ENCODE results near the gene FBXO28. TPM values are rescaled to one million over a fixed set of nuclear protein-coding genes. Genes with fewer than 3 reads are reported as not detected.

Gene FBXO28
- total RNA-seq, 1 donor from 2014 or later: 23.2 TPM

DNA sequence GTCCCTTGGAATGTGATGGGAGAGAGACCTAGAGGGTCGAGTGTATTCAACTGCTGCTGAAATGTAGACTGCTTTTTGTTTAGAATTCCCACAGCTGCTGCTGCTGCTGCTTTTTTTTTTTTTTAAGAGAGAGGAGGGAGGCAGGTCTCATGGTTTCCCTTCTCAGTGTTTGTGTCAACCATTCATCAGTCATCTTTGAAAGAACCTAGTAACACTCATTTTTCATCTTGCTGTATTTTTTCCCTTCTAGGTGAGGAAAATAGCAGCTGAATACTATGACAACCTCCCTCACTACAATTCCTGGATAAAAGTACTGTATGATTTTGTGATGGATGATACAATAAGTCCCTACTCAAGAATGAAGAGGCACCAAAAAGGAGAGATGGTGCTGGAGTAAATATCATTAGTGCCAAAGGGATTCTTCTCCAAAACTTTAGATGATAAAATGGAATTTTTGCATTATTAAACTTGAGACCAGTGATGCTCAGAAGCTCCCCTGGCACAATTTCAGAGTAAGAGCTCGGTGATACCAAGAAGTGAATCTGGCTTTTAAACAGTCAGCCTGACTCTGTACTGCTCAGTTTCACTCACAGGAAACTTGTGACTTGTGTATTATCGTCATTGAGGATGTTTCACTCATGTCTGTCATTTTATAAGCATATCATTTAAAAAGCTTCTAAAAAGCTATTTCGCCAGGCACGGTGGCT lies 78.3 kb downstream of the FBXO28 start:
- TF ChIP-seq CTCF (conservative IDR thresholded peaks at IDR 0.05; ENCODE audit: low read depth, low read length): no peak
- DNase-seq (ENCODE audit: low read depth): no peak
- no peak overlapping the region for H3K4me3 ChIP-seq (ENCODE audit: low read depth, low read length)

GRCh38 chr1:224193319-224193966 lies 79.5 kb downstream of the FBXO28 start:
- DNase-seq (ENCODE audit: low read depth): no peak
- no peak for TF ChIP-seq CTCF (conservative IDR thresholded peaks at IDR 0.05; ENCODE audit: low read depth, low read length)

DNA sequence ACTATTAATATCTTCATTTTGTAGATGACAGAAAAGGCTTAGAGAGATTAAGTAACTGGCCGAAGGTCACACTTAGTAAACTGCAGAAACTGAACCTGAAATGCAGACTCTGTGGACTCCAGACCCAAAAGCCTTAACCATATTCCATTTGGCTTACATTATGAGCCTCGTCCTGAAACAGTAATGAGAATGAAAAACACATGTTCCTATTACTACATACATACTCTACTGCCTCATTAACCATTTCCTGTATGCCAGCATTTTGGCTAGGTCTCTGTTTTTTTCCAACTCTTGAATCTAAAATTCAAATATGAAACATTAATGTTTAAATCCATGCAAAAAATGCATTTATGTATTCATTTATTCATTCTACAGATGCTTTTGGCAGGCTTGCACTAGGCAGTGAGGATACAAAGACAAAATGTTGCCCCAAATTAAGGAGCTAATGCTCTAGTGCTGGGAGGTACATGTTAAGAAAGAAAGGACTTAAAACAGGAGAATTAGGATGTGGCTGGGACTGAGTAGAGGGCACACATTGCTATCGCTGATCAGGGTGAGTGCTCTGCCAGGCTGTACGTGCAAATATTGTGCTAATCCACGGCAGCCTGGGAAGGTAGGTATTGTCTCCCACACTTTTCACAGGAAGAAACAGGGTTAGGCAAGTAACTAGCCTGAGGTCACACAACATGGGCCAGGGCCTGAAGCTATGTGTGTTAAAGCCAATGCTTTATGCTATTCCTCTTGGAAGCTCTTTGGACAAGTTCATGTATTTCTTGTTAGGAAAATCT lies 83.1 kb downstream of the FBXO28 start:
- no peak for DNase-seq (ENCODE audit: low read depth)

More at GRCh38 chr1:224193319-224193966, 79.5 kb downstream of the FBXO28 start:
- no peak overlapping the region for H3K4me3 ChIP-seq (ENCODE audit: low read depth, low read length)

DNA sequence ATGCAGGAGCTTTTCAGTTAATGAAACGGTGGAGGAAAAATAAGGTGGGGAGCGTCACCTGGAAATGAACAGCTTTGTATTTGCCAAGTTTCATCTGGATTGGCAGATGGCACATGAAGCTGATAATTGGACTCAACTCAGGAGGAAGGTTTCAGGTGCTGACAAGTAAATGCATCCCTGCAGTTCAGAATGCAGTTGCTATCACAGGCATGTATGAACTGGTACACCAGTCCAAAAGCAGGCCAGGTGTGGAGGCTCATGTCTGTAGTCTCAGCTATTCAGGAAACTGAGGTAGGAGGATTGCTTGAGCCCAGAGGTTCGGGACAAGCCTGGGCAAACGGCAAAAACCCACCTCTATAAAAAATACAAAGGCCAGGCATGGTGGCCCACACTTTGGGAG lies 84.7 kb downstream of the FBXO28 start:
- no peak overlapping the region for H3K4me3 ChIP-seq (ENCODE audit: low read depth, low read length)
- no peak for DNase-seq (ENCODE audit: low read depth)
- TF ChIP-seq CTCF (conservative IDR thresholded peaks at IDR 0.05; ENCODE audit: low read depth, low read length): no peak

More for the DNA sequence above, 83.1 kb downstream of the FBXO28 start:
- no peak for TF ChIP-seq CTCF (conservative IDR thresholded peaks at IDR 0.05; ENCODE audit: low read depth, low read length)
- no peak overlapping the region for H3K4me3 ChIP-seq (ENCODE audit: low read depth, low read length)

DNA sequence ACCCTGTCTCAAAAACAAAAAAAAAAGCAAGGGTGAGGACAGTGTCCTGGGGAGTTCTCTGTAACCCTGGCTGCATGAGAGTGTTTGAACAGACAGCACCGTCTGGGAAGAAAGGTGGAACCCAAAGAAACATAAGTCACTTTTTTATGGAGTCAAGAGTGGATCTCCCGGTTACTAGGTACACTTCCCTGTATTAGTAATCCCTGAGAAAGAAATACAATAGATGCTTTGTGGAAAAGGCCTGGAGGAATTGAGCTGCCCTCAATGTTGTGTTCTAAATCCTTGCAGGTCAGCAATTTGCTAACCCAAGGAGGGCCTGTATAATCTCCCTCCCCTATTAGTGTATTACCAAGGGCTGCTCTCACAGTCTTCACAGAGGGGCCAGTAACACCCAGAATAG lies 85.8 kb downstream of the FBXO28 start:
- no peak for DNase-seq (ENCODE audit: low read depth)
- no peak for TF ChIP-seq CTCF (conservative IDR thresholded peaks at IDR 0.05; ENCODE audit: low read depth, low read length)
- H3K4me3 ChIP-seq (ENCODE audit: low read depth, low read length): no peak overlapping the region

- DNase-seq (ENCODE audit: low read depth): no peak
- no peak overlapping the region for H3K4me3 ChIP-seq (ENCODE audit: low read depth, low read length)
- no peak for TF ChIP-seq CTCF (conservative IDR thresholded peaks at IDR 0.05; ENCODE audit: low read depth, low read length)
Measured at GRCh38 chr1:224201383-224201782, 87.5 kb downstream of the FBXO28 start.

All from epithelial cell of proximal tubule (primary cell).